IMR-90 (cell line): Measurements from ENCODE around the gene DYNLT2B. TPM values are rescaled to one million over a fixed set of nuclear protein-coding genes. Genes with fewer than 3 reads are reported as not detected.

Experiments used
- ATAC-seq: fragments of 200-7000 bp; cut with Tn5 transposase; 2 replicates; pipeline ENCODE4 v1.9.1; 2020; ENCODE audit warnings: low read depth, mild to moderate bottlenecking, moderate library complexity
- BruUV-seq: library from RNA; stranded (reverse); fragments of 400-500 nt; replicated peaks from 2 replicates; lab custom pipeline; 2021; lab: Mats Ljungman, UMichigan
- CTCF ChIA-PET: fragments of 300-600 bp; formaldehyde crosslinking; extraction: SDS; loops from one replicate; lab custom pipeline; 2021; ENCODE audit warnings: antibody characterized with exemption; lab: Yijun Ruan, JAX
- POLR2A ChIA-PET: fragments of 300-600 bp; sonication (Branson Sonifier 250); formaldehyde crosslinking; loops from one replicate; lab custom pipeline; 2022; ENCODE audit warnings: antibody characterized with exemption; ENCODE audit not compliant: unreplicated experiment; lab: Charles Lee
- DNase-seq: peaks from one replicate; pipeline ENCODE4 v3.0.0; 2013
- H2AFZ ChIP-seq: replicated peaks from 2 replicates; pipeline ENCODE3; 2013; ENCODE audit warnings: low read length, mild to moderate bottlenecking; ENCODE audit not compliant: poor library complexity
- H2AK5ac ChIP-seq: 2 replicates; pipeline ENCODE4 v1.6.1; 2013; ENCODE audit warnings: low read depth, low read length, inconsistent platforms
- H2AK9ac ChIP-seq: replicated peaks from 2 replicates; pipeline ENCODE3; 2013; ENCODE audit warnings: mild to moderate bottlenecking, low read depth, low read length, moderate library complexity; ENCODE audit not compliant: poor library complexity
- H2BK120ac ChIP-seq: 2 replicates; pipeline ENCODE4 v1.6.1; 2013; ENCODE audit warnings: low read depth, low read length, inconsistent platforms
- H2BK15ac ChIP-seq: 3 replicates; pipeline ENCODE4 v1.6.1; 2013; ENCODE audit warnings: low read depth, low read length, inconsistent platforms
- H2BK20ac ChIP-seq: 2 replicates; pipeline ENCODE4 v1.6.1; 2013; ENCODE audit warnings: low read depth, mild to moderate bottlenecking, inconsistent platforms, low read length, moderate library complexity
- H2BK5ac ChIP-seq: 2 replicates; pipeline ENCODE4 v1.6.1; 2013; ENCODE audit warnings: mild to moderate bottlenecking, low read depth, low read length, inconsistent platforms; ENCODE audit not compliant: poor library complexity, severe bottlenecking
- H3K14ac ChIP-seq: replicated peaks from 2 replicates; pipeline ENCODE4 v1.6.1; 2013; ENCODE audit warnings: low read depth, low read length, inconsistent platforms
- H3K18ac ChIP-seq: 2 replicates; pipeline ENCODE4 v1.6.1; 2013; ENCODE audit warnings: low read depth, low read length, control low read depth
- H3K23ac ChIP-seq: 2 replicates; pipeline ENCODE4 v1.6.1; 2013; ENCODE audit warnings: low read depth, low read length, inconsistent platforms
- H3K27ac ChIP-seq: 2 replicates; pipeline ENCODE4 v1.5.1; 2013; ENCODE audit warnings: mild to moderate bottlenecking, control low read depth, low read length; ENCODE audit not compliant: insufficient read depth
- H3K27me3 ChIP-seq: 2 replicates; pipeline ENCODE4 v1.6.1; 2013; ENCODE audit warnings: low read length; ENCODE audit not compliant: control insufficient read depth, insufficient read depth
- H3K36me3 ChIP-seq: 2 replicates; pipeline ENCODE4 v1.6.1; 2013; ENCODE audit warnings: low read length, mixed read lengths; ENCODE audit not compliant: control insufficient read depth, insufficient read depth
- H3K4ac ChIP-seq: 2 replicates; pipeline ENCODE4 v1.6.1; 2013; ENCODE audit warnings: low read depth, low read length, inconsistent platforms
- H3K4me1 ChIP-seq: 2 replicates; pipeline ENCODE4 v1.6.1; 2013; ENCODE audit warnings: low read length, mixed read lengths; ENCODE audit not compliant: control insufficient read depth, insufficient read depth
- H3K4me2 ChIP-seq: 2 replicates; pipeline ENCODE4 v1.6.1; 2013; ENCODE audit warnings: low read depth, mild to moderate bottlenecking, control low read depth, low read length, moderate library complexity
- H3K4me3 ChIP-seq: 2 replicates; pipeline ENCODE4 v1.5.1; 2013; ENCODE audit warnings: low read depth, mild to moderate bottlenecking, control low read depth, low read length, moderate library complexity; ENCODE audit not compliant: insufficient read depth
- H3K56ac ChIP-seq: 2 replicates; pipeline ENCODE4 v1.6.1; 2013; ENCODE audit warnings: low read length, inconsistent platforms; ENCODE audit not compliant: insufficient read depth; ENCODE audit errors: extremely low read depth
- H3K79me1 ChIP-seq, 2 experiments: 2 replicates each; pipeline ENCODE4 v1.6.1; 2013; ENCODE audit warnings: low read length in 2 of 2, inconsistent platforms in 1 of 2, low read depth in 1 of 2
- H3K9ac ChIP-seq: 2 replicates; pipeline ENCODE4 v1.6.1; 2013; ENCODE audit warnings: low read depth, low read length, control low read depth
- H3K9me1 ChIP-seq: 2 replicates; pipeline ENCODE4 v1.6.1; 2013; ENCODE audit warnings: low read length, inconsistent platforms; ENCODE audit not compliant: insufficient read depth
- H3K9me3 ChIP-seq: 2 replicates; pipeline ENCODE4 v1.6.1; 2013; ENCODE audit warnings: low read length; ENCODE audit not compliant: control insufficient read depth, insufficient read depth
- H4K20me1 ChIP-seq: 2 replicates; pipeline ENCODE4 v1.6.1; 2013; ENCODE audit warnings: low read length, inconsistent platforms; ENCODE audit not compliant: insufficient read depth
- H4K5ac ChIP-seq: 2 replicates; pipeline ENCODE4 v1.6.1; 2013; ENCODE audit warnings: mild to moderate bottlenecking, low read depth, low read length, control low read depth
- H4K8ac ChIP-seq, 2 experiments: 2 replicates each; pipeline ENCODE4 v1.6.1; 2013; ENCODE audit warnings: low read depth in 2 of 2, low read length in 2 of 2, control low read depth in 1 of 2, inconsistent platforms in 1 of 2
- H4K91ac ChIP-seq: 2 replicates; pipeline ENCODE4 v1.6.1; 2013; ENCODE audit warnings: low read depth, low read length, inconsistent platforms; ENCODE audit not compliant: insufficient read depth
- BHLHE40 ChIP-seq: fragments of 150-350 bp; IDR thresholded peaks from 2 replicates; pipeline ENCODE4 v1.6.1; 2016; ENCODE audit warnings: mild to moderate bottlenecking, low read depth, low read length
- CHD1 ChIP-seq: IDR thresholded peaks from 2 replicates; pipeline ENCODE4 v1.6.1; 2012; ENCODE audit warnings: low read depth, low read length, improper control_type of control experiment
- MAZ ChIP-seq: IDR thresholded peaks from 2 replicates; pipeline ENCODE4 v1.6.1; 2012; ENCODE audit warnings: low read depth, mild to moderate bottlenecking, low read length, improper control_type of control experiment, moderate library complexity, borderline replicate concordance
- MXI1 ChIP-seq: IDR thresholded peaks from 2 replicates; pipeline ENCODE4 v1.6.1; 2012; ENCODE audit warnings: low read depth, mild to moderate bottlenecking, low read length, moderate library complexity, borderline replicate concordance
- RAD21 ChIP-seq: IDR thresholded peaks from 2 replicates; pipeline ENCODE4 v1.6.1; 2012; ENCODE audit warnings: low read length, improper control_type of control experiment
- WGBS, 2 experiments: methylation state at CpG; one replicate each; pipeline versions ENCODE4 v1.1.5 to v1.1.7; 2013; ENCODE audit warnings: missing lambda C conversion rate in 2 of 2; ENCODE audit not compliant: insufficient read length in 1 of 2; ENCODE audit errors: extremely low coverage in 2 of 2; 5-methylcytosine and 5-hydroxymethylcytosine counted together
- dilution Hi-C: fragments of 300-500 bp; cut with HindIII; formaldehyde crosslinking; loops from one replicate; pipeline ENCODE4 v1.14.3; 2018; ENCODE audit warnings: low sequenced_read_pairs; ENCODE audit not compliant: unreplicated experiment
- in situ Hi-C: fragments of 300-500 bp; cut with MboI; formaldehyde crosslinking; loops from 3 replicates; pipeline ENCODE4 v1.14.3; 2019; ENCODE audit warnings: low sequenced_read_pairs, inconsistent platforms, mixed read lengths
- intact Hi-C: fragments of 100-400 bp; cut with micrococcal nuclease; formaldehyde crosslinking; loops from 2 replicates; pipeline ENCODE4 v1.10.0; 2022
- polyA plus RNA-seq, 3 experiments: library from polyadenylated mRNA; depleted of rRNA; stranded (reverse); fragments of >200 nt; gene quantifications; 2 replicates each; pipeline ENCODE4 v1.2.3, GENCODE V29; 2012; ENCODE audit warnings: low replicate concordance in 1 of 3
- total RNA-seq: library from RNA; depleted of rRNA; stranded (reverse); fragments of >200 nt; gene quantifications from 2 replicates; pipeline ENCODE4 v1.2.3, GENCODE V29; 2012

Gene DYNLT2B
- total and polyA plus RNA-seq, 2 of the 4 experiments (the other 2 are of a cell fraction): 2.2 to 6.0 TPM

GRCh38 chr3:196288141-196288460 lies 29.9 kb downstream of the DYNLT2B start:
- H3K79me1 ChIP-seq: peaks cover 9 to 40% of the 10 kb centered on the region in 2 experiments; a peak in 3 of 4 replicates
- peaks cover 5% of the 10 kb centered on the region for H3K4me1 ChIP-seq
- dilution Hi-C loops (no loop called here), in situ Hi-C loops (no loop called here), intact Hi-C loops (no loop called here)
- TF ChIP-seq MAZ: no peak
- TF ChIP-seq BHLHE40: no peak
- TF ChIP-seq RAD21: no peak
- no peak for TF ChIP-seq MXI1
- TF ChIP-seq CHD1: no peak
- peak overlapping the region; percentile 97 for H2AFZ ChIP-seq
- H4K8ac ChIP-seq: peak overlapping the region; percentile 67 to 98
- H3K4me3 ChIP-seq: peak overlapping the region; percentile 92
- no peaks in the 10 kb centered on the region for H3K27me3 ChIP-seq
- peak overlapping the region; percentile 87 for H4K5ac ChIP-seq
- H2AK5ac ChIP-seq: peak overlapping the region; percentile 85
- H3K36me3 ChIP-seq: no peaks in the 10 kb centered on the region
- no TSS peak for BruUV-seq
- ChIA-PET POLR2A (interaction anchor here (0.6 kb wide), 1 partner anchor 28 kb away, joined by 8 read pairs; no protein-coding TSS in a partner anchor), CTCF (no interaction called here)
- H3K4me2 ChIP-seq: peak overlapping the region; percentile 86
- no peaks in the 10 kb centered on the region for H3K9me3 ChIP-seq
- DNase-seq: peak; percentile 19
- H4K20me1 ChIP-seq: peaks cover 9% of the 10 kb centered on the region; the same call in 1 of the 2 replicates
- H3K9ac ChIP-seq: peak overlapping the region; percentile 78
- no peak overlapping the region; the same call in 2 of the 3 replicates for H2BK15ac ChIP-seq
- peak overlapping the region; percentile 94 for H3K14ac ChIP-seq
- no peak overlapping the region for H2BK20ac ChIP-seq
- peak overlapping the region; percentile 85 for H3K27ac ChIP-seq
- H2AK9ac ChIP-seq: peak overlapping the region; percentile 88
- H2BK5ac ChIP-seq: peak overlapping the region; percentile 87
- H3K23ac ChIP-seq: peak overlapping the region; percentile 84; the same call in 1 of the 2 replicates
- H3K18ac ChIP-seq: no peak overlapping the region
- no peak for ATAC-seq
- WGBS, 2 experiments: no CpG with 5 or more reads among the region's 17 CpGs
- peak overlapping the region; percentile 87 for H3K4ac ChIP-seq
- no peaks in the 10 kb centered on the region; the same call in 1 of the 2 replicates for H3K9me1 ChIP-seq
- no peak overlapping the region for H2BK120ac ChIP-seq
- peak overlapping the region; percentile 83 for H3K56ac ChIP-seq
- H4K91ac ChIP-seq: peak overlapping the region; percentile 84
